Duodenal mucosa (tissue), 2 donors: Measurements from ENCODE around the gene PEPD.

ENCODE experiments used
- H3K27ac ChIP-seq: one replicate; pipeline ENCODE4 v1.7.0; 2013; ENCODE audit warnings: low read depth, low read length
- H3K27me3 ChIP-seq, 2 donors: one replicate each; pipeline ENCODE4 v1.7.0; 2013; ENCODE audit warnings: low read length in 2 of 2, control low read depth in 1 of 2; ENCODE audit not compliant: insufficient read depth in 2 of 2, control insufficient read depth in 1 of 2
- H3K36me3 ChIP-seq, 2 donors: one replicate each; pipeline ENCODE4 v1.7.0; 2013; ENCODE audit warnings: low read length in 2 of 2, control low read depth in 1 of 2; ENCODE audit not compliant: insufficient read depth in 2 of 2, control insufficient read depth in 1 of 2
- H3K4me1 ChIP-seq, 2 donors: one replicate each; pipeline ENCODE4 v1.7.0; 2013; ENCODE audit warnings: low read length in 2 of 2, control low read depth in 1 of 2; ENCODE audit not compliant: insufficient read depth in 2 of 2, control insufficient read depth in 1 of 2
- H3K4me3 ChIP-seq, 2 donors: one replicate each; pipeline ENCODE4 v1.7.0; 2013; ENCODE audit warnings: low read length in 2 of 2, low read depth in 1 of 2
- H3K9ac ChIP-seq, 2 donors: one replicate each; pipeline ENCODE4 v1.7.0; 2013; ENCODE audit warnings: low read length in 2 of 2, low read depth in 1 of 2
- H3K9me3 ChIP-seq, 2 donors: one replicate each; pipeline ENCODE4 v1.7.0; 2013; ENCODE audit warnings: low read length in 2 of 2, control low read depth in 1 of 2; ENCODE audit not compliant: control insufficient read depth in 1 of 2

Gene PEPD

GRCh38 chr19:33403221-33403972, 118.2 kb downstream of the PEPD start:
- H3K27ac ChIP-seq, result peak overlapping the region; percentile 68
- H3K9ac ChIP-seq, result peak overlapping the region in 1 of 2 donors; percentile 63
- no peak overlapping the region for H3K4me3 ChIP-seq
- H3K36me3 ChIP-seq, result peaks cover 0 to 12% of the 10 kb centered on the region in 2 donors
- peaks cover 33 to 46% of the 10 kb centered on the region in 2 donors for H3K4me1 ChIP-seq
- H3K27me3 ChIP-seq, result no peaks in the 10 kb centered on the region
- H3K9me3 ChIP-seq, result no peaks in the 10 kb centered on the region

- no peaks in the 10 kb centered on the region for H3K9me3 ChIP-seq
- no peak overlapping the region for H3K4me3 ChIP-seq
- no peaks in the 10 kb centered on the region for H3K27me3 ChIP-seq
- peaks cover 33 to 46% of the 10 kb centered on the region in 2 donors for H3K4me1 ChIP-seq
- peaks cover 0 to 14% of the 10 kb centered on the region in 2 donors for H3K36me3 ChIP-seq
- H3K9ac ChIP-seq, result peak overlapping the region in 1 of 2 donors; percentile 63
- H3K27ac ChIP-seq, result peak overlapping the region; percentile 68
Measured at GRCh38 chr19:33402421-33403220, 119.0 kb downstream of the PEPD start.

DNA sequence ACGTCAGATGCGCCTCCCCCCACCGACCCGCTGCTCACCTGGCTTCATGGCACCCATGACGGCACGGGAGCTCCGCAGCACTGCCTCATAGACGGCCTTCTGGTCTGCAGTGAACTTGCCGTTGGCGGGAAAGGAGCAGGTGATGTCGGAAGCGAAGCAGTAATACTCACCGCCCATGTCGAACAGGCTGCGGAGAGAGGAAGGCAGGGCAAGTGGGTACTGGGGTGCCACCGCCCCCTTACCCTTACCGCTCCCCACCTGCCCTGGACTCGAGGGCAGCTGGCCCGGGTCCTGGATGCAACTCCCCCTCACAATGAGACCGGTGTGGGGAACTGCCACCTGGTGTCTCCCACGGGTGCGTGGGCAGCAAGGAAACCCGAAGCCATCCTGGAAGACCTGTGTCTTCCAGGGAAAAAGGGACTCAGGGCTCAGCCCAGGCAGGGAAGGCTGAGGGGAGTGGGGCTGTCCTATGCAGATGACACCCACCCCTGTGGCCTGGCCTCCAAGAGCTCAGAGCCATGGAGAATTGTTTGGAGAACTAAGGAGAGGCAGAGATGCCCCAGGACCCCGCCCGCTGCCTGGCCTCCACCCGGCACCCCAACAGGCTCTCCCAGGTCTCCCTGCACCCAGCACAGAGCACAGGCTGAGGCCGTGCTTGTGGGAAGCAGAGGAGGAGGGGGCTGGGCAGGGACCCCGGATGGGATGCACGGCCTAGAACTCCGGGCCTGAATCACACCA, 119.7 kb downstream of the PEPD start:
- Histone ChIP-seq H3K27me3 (no peaks in the 10 kb centered on the region), H3K36me3 (peaks cover 0 to 14% of the 10 kb centered on the region in 2 donors), H3K9ac (no peak overlapping the region), H3K27ac (no peak overlapping the region), H3K4me3 (no peak overlapping the region), H3K9me3 (no peaks in the 10 kb centered on the region), H3K4me1 (peaks cover 33 to 46% of the 10 kb centered on the region in 2 donors)

DNA sequence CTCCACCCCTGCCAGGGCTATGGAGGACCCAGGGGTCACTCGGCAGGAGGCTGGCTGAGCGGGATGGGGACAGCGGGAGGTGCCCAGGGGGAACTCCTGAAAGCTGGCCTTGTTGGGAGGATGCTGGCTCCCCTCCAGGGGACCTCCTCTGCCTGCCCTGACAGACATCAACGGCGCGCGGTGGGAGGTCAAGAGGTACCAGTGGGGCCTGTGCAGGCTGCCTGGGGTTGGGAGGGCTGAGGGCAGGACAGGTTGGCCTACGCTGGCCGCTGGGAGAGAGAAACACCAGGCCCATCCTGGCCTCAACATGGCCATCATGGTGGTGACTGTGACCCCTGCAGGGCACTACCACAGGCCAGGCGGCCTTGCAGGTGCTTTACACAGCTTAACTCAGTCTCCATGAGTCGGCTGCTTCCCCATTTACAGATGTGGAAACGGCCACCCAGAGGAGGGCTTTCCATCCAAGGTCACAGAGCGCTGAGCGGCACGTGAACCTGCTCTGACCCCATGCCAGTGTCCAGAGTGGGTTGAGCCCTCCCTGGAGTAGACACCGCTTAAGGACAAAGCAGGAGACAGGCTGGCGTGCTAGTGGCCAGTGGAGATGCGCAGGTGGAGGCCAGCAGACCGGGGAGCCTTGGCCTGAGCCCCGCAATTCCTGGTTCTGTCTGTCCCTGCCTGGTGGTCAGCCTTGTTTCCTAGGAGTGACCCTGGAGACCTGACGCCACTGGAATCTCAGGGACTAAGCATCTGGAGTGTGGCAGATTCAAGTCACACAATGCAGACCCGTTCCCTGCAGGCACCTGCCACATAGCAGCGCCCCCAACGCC, 120.5 kb downstream of the PEPD start:
- Histone ChIP-seq H3K9ac (no peak overlapping the region), H3K4me1 (peaks cover 33 to 39% of the 10 kb centered on the region in 2 donors), H3K9me3 (no peaks in the 10 kb centered on the region), H3K4me3 (no peak overlapping the region), H3K27me3 (no peaks in the 10 kb centered on the region), H3K36me3 (peaks cover 0 to 14% of the 10 kb centered on the region in 2 donors), H3K27ac (no peak overlapping the region)

DNA sequence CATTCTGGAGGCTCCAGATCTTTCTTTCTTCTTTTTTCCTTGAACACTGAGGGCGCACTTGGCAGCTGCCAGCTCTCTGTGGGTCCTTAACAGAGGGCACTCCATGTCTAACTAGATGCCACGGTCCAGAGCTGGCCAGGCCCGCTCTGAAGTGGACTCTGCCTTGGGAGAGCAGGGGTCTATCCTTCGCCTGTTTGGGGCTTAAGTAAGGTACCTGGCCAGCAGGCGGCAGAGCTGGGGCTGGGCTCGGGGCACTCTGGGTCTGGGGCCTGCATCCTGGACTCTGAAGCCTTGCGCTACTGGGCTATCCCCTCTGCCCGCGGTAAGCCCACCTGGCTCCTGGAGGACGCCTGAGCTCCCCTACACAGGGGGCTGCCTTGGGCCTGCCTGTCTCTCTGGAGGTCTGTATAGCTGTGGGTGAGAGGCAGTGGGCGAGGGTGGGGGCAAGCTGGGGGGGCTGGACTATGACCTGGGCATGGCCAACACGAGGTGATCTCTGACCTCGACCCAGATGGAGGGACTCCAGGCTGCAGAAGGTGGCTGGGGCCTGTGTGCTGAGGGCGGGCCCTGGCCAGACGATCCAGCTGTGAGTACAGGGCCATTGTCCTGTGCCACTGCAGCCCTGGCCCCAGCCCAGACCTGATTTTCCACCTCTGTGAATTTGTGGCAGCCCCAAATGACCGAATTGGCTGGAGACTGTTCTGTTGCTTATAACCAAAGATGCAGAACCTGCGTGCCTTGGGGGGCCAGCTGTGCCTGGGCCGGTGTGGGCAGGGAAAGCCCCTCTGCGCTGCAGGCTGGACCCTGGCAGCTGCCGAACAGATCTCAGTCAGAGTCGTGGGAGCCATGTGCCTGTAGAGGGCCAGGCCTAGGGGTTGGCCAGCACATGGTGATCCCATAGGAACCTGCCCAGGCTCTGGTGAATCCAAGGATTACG, 121.6 kb downstream of the PEPD start:
- Histone ChIP-seq H3K4me1 (peaks cover 43 to 45% of the 10 kb centered on the region in 2 donors), H3K9ac (no peak overlapping the region), H3K27me3 (no peaks in the 10 kb centered on the region), H3K4me3 (no peak overlapping the region), H3K36me3 (peaks cover 0 to 11% of the 10 kb centered on the region in 2 donors), H3K9me3 (no peaks in the 10 kb centered on the region), H3K27ac (no peak overlapping the region)

DNA sequence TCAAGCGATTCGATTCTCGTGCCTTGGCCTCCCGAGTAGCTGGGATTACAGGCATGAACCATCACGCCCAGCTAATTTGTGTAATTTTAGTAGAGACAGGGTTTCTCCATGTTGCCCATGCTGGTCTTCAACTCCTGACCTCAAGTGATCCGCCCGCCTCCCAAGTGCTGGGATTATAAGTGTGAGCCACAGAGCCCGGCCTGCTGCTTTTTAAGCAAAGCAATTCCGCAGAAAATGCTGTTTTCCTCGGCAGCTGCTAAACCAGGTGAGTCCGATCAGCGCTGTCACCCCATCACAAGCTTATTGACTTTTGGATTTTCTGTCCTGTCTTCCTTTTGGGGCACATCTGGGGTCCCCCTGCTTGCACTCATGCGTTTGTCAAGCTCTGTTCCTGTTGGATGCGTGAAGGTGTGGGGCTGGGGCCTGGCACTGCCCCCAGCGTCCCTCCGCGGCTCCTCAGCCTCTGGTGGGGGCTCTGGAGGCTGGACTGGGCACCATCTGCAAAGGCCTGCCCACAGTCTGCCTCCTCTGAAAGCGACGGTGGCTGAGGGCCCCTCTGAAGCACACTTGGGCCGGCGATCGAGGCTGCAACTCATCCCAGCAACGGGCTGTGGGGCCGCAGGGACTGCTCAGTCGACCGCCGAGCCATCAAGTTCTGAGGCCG, 122.4 kb downstream of the PEPD start:
- H3K4me3 ChIP-seq, result no peak overlapping the region
- no peaks in the 10 kb centered on the region for H3K9me3 ChIP-seq
- no peak overlapping the region for H3K9ac ChIP-seq
- peaks cover 50 to 53% of the 10 kb centered on the region in 2 donors for H3K4me1 ChIP-seq
- peaks cover 0 to 11% of the 10 kb centered on the region in 2 donors for H3K36me3 ChIP-seq
- no peak overlapping the region for H3K27ac ChIP-seq
- no peaks in the 10 kb centered on the region for H3K27me3 ChIP-seq

- Histone ChIP-seq H3K4me1 (peaks cover 49 to 59% of the 10 kb centered on the region in 2 donors), H3K27ac (no peak overlapping the region), H3K4me3 (no peak overlapping the region), H3K27me3 (no peaks in the 10 kb centered on the region), H3K9ac (no peak overlapping the region), H3K9me3 (no peaks in the 10 kb centered on the region), H3K36me3 (peaks cover 0 to 11% of the 10 kb centered on the region in 2 donors)
Measured at GRCh38 chr19:33398361-33399060, 123.1 kb downstream of the PEPD start.

DNA sequence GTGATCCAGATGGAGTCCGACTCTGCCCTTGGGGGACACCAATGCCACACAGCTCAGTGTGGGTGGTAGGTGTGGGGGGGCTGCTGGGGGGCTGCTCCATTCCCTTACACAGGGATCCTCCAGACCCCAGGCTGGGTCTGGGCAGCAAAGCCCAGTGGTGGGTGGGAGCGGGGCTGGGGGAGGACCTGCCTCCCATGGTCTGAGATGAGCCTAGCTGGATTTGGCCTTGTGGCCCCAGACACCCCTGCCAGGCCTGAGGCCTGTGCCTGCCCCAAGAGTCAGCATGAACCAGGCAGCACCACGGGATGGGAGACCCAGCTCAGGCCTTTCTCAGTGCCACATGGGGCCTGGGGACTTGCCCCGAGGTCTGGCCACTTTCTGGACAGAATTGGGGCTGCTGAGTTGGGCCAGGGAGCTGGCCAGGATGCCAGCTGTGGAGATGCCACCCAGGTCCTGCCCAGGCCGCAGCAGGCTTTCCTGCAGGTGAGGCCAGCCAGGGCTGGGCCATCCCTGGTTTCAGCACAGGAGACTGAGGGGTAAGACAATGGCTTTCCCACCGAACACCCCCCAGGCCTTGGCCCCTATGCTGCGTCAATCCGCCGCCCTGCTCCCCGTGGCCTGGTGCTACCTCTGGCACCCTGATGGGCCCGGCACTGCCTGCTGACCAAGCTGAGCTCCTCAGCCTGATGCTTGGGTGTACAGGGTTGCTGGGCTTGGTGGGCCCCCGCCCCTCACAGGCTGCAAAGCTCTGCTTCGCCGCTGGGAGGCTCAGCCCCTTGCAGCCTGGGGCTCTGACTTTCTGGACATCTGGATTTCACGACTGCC, 123.8 kb downstream of the PEPD start:
- Histone ChIP-seq H3K4me1 (peaks cover 44 to 57% of the 10 kb centered on the region in 2 donors), H3K4me3 (no peak overlapping the region), H3K9me3 (no peaks in the 10 kb centered on the region), H3K27ac (no peak overlapping the region), H3K36me3 (peaks cover 0 to 11% of the 10 kb centered on the region in 2 donors), H3K27me3 (no peaks in the 10 kb centered on the region), H3K9ac (no peak overlapping the region)
